IMR-90 (cell line): ENCODE measurements around the gene MEGF10. TPM values are rescaled to one million over a fixed set of nuclear protein-coding genes. Genes with fewer than 3 reads are reported as not detected.

Experiments used
- ATAC-seq: fragments of 200-7000 bp; cut with Tn5 transposase; 2 replicates; pipeline ENCODE4 v1.9.1; 2020; ENCODE audit warnings: low read depth, mild to moderate bottlenecking, moderate library complexity
- BruUV-seq: library from RNA; stranded (reverse); fragments of 400-500 nt; replicated peaks from 2 replicates; lab custom pipeline; 2021; lab: Mats Ljungman, UMichigan
- CTCF ChIA-PET: fragments of 300-600 bp; formaldehyde crosslinking; extraction: SDS; loops from one replicate; lab custom pipeline; 2021; ENCODE audit warnings: antibody characterized with exemption; lab: Yijun Ruan, JAX
- POLR2A ChIA-PET: fragments of 300-600 bp; sonication (Branson Sonifier 250); formaldehyde crosslinking; loops from one replicate; lab custom pipeline; 2022; ENCODE audit warnings: antibody characterized with exemption; ENCODE audit not compliant: unreplicated experiment; lab: Charles Lee
- DNase-seq: peaks from one replicate; pipeline ENCODE4 v3.0.0; 2013
- H2AFZ ChIP-seq: replicated peaks from 2 replicates; pipeline ENCODE3; 2013; ENCODE audit warnings: low read length, mild to moderate bottlenecking; ENCODE audit not compliant: poor library complexity
- H2AK5ac ChIP-seq: 2 replicates; pipeline ENCODE4 v1.6.1; 2013; ENCODE audit warnings: low read depth, low read length, inconsistent platforms
- H2AK9ac ChIP-seq: replicated peaks from 2 replicates; pipeline ENCODE3; 2013; ENCODE audit warnings: mild to moderate bottlenecking, low read depth, low read length, moderate library complexity; ENCODE audit not compliant: poor library complexity
- H2BK120ac ChIP-seq: 2 replicates; pipeline ENCODE4 v1.6.1; 2013; ENCODE audit warnings: low read depth, low read length, inconsistent platforms
- H2BK15ac ChIP-seq: 3 replicates; pipeline ENCODE4 v1.6.1; 2013; ENCODE audit warnings: low read depth, low read length, inconsistent platforms
- H2BK20ac ChIP-seq: 2 replicates; pipeline ENCODE4 v1.6.1; 2013; ENCODE audit warnings: low read depth, mild to moderate bottlenecking, inconsistent platforms, low read length, moderate library complexity
- H2BK5ac ChIP-seq: 2 replicates; pipeline ENCODE4 v1.6.1; 2013; ENCODE audit warnings: mild to moderate bottlenecking, low read depth, low read length, inconsistent platforms; ENCODE audit not compliant: poor library complexity, severe bottlenecking
- H3K14ac ChIP-seq: replicated peaks from 2 replicates; pipeline ENCODE4 v1.6.1; 2013; ENCODE audit warnings: low read depth, low read length, inconsistent platforms
- H3K18ac ChIP-seq: 2 replicates; pipeline ENCODE4 v1.6.1; 2013; ENCODE audit warnings: low read depth, low read length, control low read depth
- H3K23ac ChIP-seq: 2 replicates; pipeline ENCODE4 v1.6.1; 2013; ENCODE audit warnings: low read depth, low read length, inconsistent platforms
- H3K27ac ChIP-seq: 2 replicates; pipeline ENCODE4 v1.5.1; 2013; ENCODE audit warnings: mild to moderate bottlenecking, control low read depth, low read length; ENCODE audit not compliant: insufficient read depth
- H3K27me3 ChIP-seq: 2 replicates; pipeline ENCODE4 v1.6.1; 2013; ENCODE audit warnings: low read length; ENCODE audit not compliant: control insufficient read depth, insufficient read depth
- H3K36me3 ChIP-seq: 2 replicates; pipeline ENCODE4 v1.6.1; 2013; ENCODE audit warnings: low read length, mixed read lengths; ENCODE audit not compliant: control insufficient read depth, insufficient read depth
- H3K4ac ChIP-seq: 2 replicates; pipeline ENCODE4 v1.6.1; 2013; ENCODE audit warnings: low read depth, low read length, inconsistent platforms
- H3K4me1 ChIP-seq: 2 replicates; pipeline ENCODE4 v1.6.1; 2013; ENCODE audit warnings: low read length, mixed read lengths; ENCODE audit not compliant: control insufficient read depth, insufficient read depth
- H3K4me2 ChIP-seq: 2 replicates; pipeline ENCODE4 v1.6.1; 2013; ENCODE audit warnings: low read depth, mild to moderate bottlenecking, control low read depth, low read length, moderate library complexity
- H3K4me3 ChIP-seq: 2 replicates; pipeline ENCODE4 v1.5.1; 2013; ENCODE audit warnings: low read depth, mild to moderate bottlenecking, control low read depth, low read length, moderate library complexity; ENCODE audit not compliant: insufficient read depth
- H3K56ac ChIP-seq: 2 replicates; pipeline ENCODE4 v1.6.1; 2013; ENCODE audit warnings: low read length, inconsistent platforms; ENCODE audit not compliant: insufficient read depth; ENCODE audit errors: extremely low read depth
- H3K79me1 ChIP-seq, 2 experiments: 2 replicates each; pipeline ENCODE4 v1.6.1; 2013; ENCODE audit warnings: low read length in 2 of 2, inconsistent platforms in 1 of 2, low read depth in 1 of 2
- H3K9ac ChIP-seq: 2 replicates; pipeline ENCODE4 v1.6.1; 2013; ENCODE audit warnings: low read depth, low read length, control low read depth
- H3K9me1 ChIP-seq: 2 replicates; pipeline ENCODE4 v1.6.1; 2013; ENCODE audit warnings: low read length, inconsistent platforms; ENCODE audit not compliant: insufficient read depth
- H3K9me3 ChIP-seq: 2 replicates; pipeline ENCODE4 v1.6.1; 2013; ENCODE audit warnings: low read length; ENCODE audit not compliant: control insufficient read depth, insufficient read depth
- H4K20me1 ChIP-seq: 2 replicates; pipeline ENCODE4 v1.6.1; 2013; ENCODE audit warnings: low read length, inconsistent platforms; ENCODE audit not compliant: insufficient read depth
- H4K5ac ChIP-seq: 2 replicates; pipeline ENCODE4 v1.6.1; 2013; ENCODE audit warnings: mild to moderate bottlenecking, low read depth, low read length, control low read depth
- H4K8ac ChIP-seq, 2 experiments: 2 replicates each; pipeline ENCODE4 v1.6.1; 2013; ENCODE audit warnings: low read depth in 2 of 2, low read length in 2 of 2, control low read depth in 1 of 2, inconsistent platforms in 1 of 2
- H4K91ac ChIP-seq: 2 replicates; pipeline ENCODE4 v1.6.1; 2013; ENCODE audit warnings: low read depth, low read length, inconsistent platforms; ENCODE audit not compliant: insufficient read depth
- BHLHE40 ChIP-seq: fragments of 150-350 bp; IDR thresholded peaks from 2 replicates; pipeline ENCODE4 v1.6.1; 2016; ENCODE audit warnings: mild to moderate bottlenecking, low read depth, low read length
- CEBPB ChIP-seq: IDR thresholded peaks from 2 replicates; pipeline ENCODE4 v1.6.1; 2012; ENCODE audit warnings: low read depth, low read length, improper control_type of control experiment
- CHD1 ChIP-seq: IDR thresholded peaks from 2 replicates; pipeline ENCODE4 v1.6.1; 2012; ENCODE audit warnings: low read depth, low read length, improper control_type of control experiment
- FOS ChIP-seq: fragments of 150-350 bp; IDR thresholded peaks from 2 replicates; pipeline ENCODE4 v1.6.1; 2016; ENCODE audit warnings: low read depth, low read length
- MAFK ChIP-seq: IDR thresholded peaks from 2 replicates; pipeline ENCODE4 v1.6.1; 2012; ENCODE audit warnings: low read depth, low read length, improper control_type of control experiment
- MAZ ChIP-seq: IDR thresholded peaks from 2 replicates; pipeline ENCODE4 v1.6.1; 2012; ENCODE audit warnings: low read depth, mild to moderate bottlenecking, low read length, improper control_type of control experiment, moderate library complexity, borderline replicate concordance
- MXI1 ChIP-seq: IDR thresholded peaks from 2 replicates; pipeline ENCODE4 v1.6.1; 2012; ENCODE audit warnings: low read depth, mild to moderate bottlenecking, low read length, moderate library complexity, borderline replicate concordance
- NFE2L2 ChIP-seq: fragments of 150-350 bp; IDR thresholded peaks from 2 replicates; pipeline ENCODE4 v1.6.1; 2016; ENCODE audit warnings: low read depth, mild to moderate bottlenecking, low read length
- POLR2A ChIP-seq: IDR thresholded peaks from 2 replicates; pipeline ENCODE4 v1.6.1; 2012; ENCODE audit warnings: mild to moderate bottlenecking, low read depth, low read length
- RCOR1 ChIP-seq: IDR thresholded peaks from 2 replicates; pipeline ENCODE4 v1.6.1; 2012; ENCODE audit warnings: mild to moderate bottlenecking, low read length, improper control_type of control experiment; ENCODE audit not compliant: insufficient replicate concordance
- RFX5 ChIP-seq: IDR thresholded peaks from 2 replicates; pipeline ENCODE4 v1.8.0; 2012; ENCODE audit warnings: low read depth, mild to moderate bottlenecking, low read length, moderate library complexity
- WGBS, 2 experiments: methylation state at CpG; one replicate each; pipeline versions ENCODE4 v1.1.5 to v1.1.7; 2013; ENCODE audit warnings: missing lambda C conversion rate in 2 of 2; ENCODE audit not compliant: insufficient read length in 1 of 2; ENCODE audit errors: extremely low coverage in 2 of 2; 5-methylcytosine and 5-hydroxymethylcytosine counted together
- dilution Hi-C: fragments of 300-500 bp; cut with HindIII; formaldehyde crosslinking; loops from one replicate; pipeline ENCODE4 v1.14.3; 2018; ENCODE audit warnings: low sequenced_read_pairs; ENCODE audit not compliant: unreplicated experiment
- in situ Hi-C: fragments of 300-500 bp; cut with MboI; formaldehyde crosslinking; loops from 3 replicates; pipeline ENCODE4 v1.14.3; 2019; ENCODE audit warnings: low sequenced_read_pairs, inconsistent platforms, mixed read lengths
- intact Hi-C: fragments of 100-400 bp; cut with micrococcal nuclease; formaldehyde crosslinking; loops from 2 replicates; pipeline ENCODE4 v1.10.0; 2022
- polyA plus RNA-seq, 3 experiments: library from polyadenylated mRNA; depleted of rRNA; stranded (reverse); fragments of >200 nt; gene quantifications; 2 replicates each; pipeline ENCODE4 v1.2.3, GENCODE V29; 2012; ENCODE audit warnings: low replicate concordance in 1 of 3
- total RNA-seq: library from RNA; depleted of rRNA; stranded (reverse); fragments of >200 nt; gene quantifications from 2 replicates; pipeline ENCODE4 v1.2.3, GENCODE V29; 2012
- TF ChIP-seq, protein P1 (sequence below): fragments of 150-350 bp; IDR thresholded peaks from 2 replicates; pipeline ENCODE4 v1.6.1; 2017; ENCODE audit warnings: mild to moderate bottlenecking, antibody characterized with exemption, low read length, low read depth
- TF ChIP-seq, protein P2 (sequence below): conservative IDR thresholded peaks from 2 replicates; pipeline ENCODE4 v1.5.1; 2012; ENCODE audit warnings: mild to moderate bottlenecking, low read depth, low read length, improper control_type of control experiment

The MEGF10 gene
- total and polyA plus RNA-seq, 2 of the 4 experiments (the other 2 are of a cell fraction), result not detected

- TF ChIP-seq CHD1 (no peak), NFE2L2 (no peak)
Measured at GRCh38 chr5:127320032-127320965, 29.7 kb downstream of the MEGF10 start (continued).

DNA sequence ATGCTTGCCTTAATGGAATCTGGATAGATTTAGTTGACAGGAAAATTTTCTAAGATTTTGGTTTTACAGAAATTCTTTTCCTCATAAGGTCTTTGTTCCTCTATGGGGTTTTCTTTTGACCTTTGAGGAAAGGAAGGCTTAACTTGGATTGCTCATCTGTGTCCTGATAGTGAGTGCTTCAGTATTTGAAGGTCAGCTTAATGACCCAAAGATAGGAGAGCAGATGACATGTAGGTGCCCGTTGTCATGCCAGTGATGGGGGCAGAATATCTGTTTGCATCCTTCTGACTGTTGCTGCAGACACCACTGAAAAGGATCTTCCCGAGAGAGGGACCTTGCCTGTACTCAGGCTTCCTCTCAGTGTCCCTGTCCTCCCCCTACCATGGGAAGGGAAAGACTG lies 30.9 kb downstream of the MEGF10 start:
- Histone ChIP-seq H3K14ac (no peak overlapping the region), H2BK15ac (no peak overlapping the region), H2AK9ac (no peak overlapping the region), H3K23ac (no peak overlapping the region), H3K79me1 (no peaks in the 10 kb centered on the region), H3K9me1 (no peaks in the 10 kb centered on the region), H3K27me3 (peaks cover 9% of the 10 kb centered on the region; the same call in 1 of the 2 replicates), H4K5ac (no peak overlapping the region), H2AK5ac (no peak overlapping the region), H3K56ac (no peak overlapping the region), H4K91ac (no peak overlapping the region), H3K18ac (no peak overlapping the region), H2BK20ac (no peak overlapping the region), H3K36me3 (no peaks in the 10 kb centered on the region), H3K4me1 (no peaks in the 10 kb centered on the region), H2AFZ (no peak overlapping the region), H3K9ac (no peak overlapping the region), H3K27ac (no peak overlapping the region), H2BK120ac (no peak overlapping the region), H4K8ac (no peak overlapping the region), H3K4me3 (no peak overlapping the region), H3K9me3 (no peaks in the 10 kb centered on the region), H3K4ac (no peak overlapping the region), H3K4me2 (no peak overlapping the region), H4K20me1 (no peaks in the 10 kb centered on the region), H2BK5ac (no peak overlapping the region)
- no peak for DNase-seq
- ChIA-PET POLR2A (no interaction called here), CTCF (no interaction called here)
- no peak for TF ChIP-seq CEBPB
- TF ChIP-seq CHD1, result no peak
- TF ChIP-seq RFX5, result no peak
- no peak for TF ChIP-seq MXI1
- TF ChIP-seq, protein P1, sequence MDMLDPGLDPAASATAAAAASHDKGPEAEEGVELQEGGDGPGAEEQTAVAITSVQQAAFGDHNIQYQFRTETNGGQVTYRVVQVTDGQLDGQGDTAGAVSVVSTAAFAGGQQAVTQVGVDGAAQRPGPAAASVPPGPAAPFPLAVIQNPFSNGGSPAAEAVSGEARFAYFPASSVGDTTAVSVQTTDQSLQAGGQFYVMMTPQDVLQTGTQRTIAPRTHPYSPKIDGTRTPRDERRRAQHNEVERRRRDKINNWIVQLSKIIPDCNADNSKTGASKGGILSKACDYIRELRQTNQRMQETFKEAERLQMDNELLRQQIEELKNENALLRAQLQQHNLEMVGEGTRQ, result no peak
- TF ChIP-seq POLR2A, result no peak
- no peak for TF ChIP-seq MAZ
- no peak for TF ChIP-seq NFE2L2
- no peak for TF ChIP-seq FOS
- TF ChIP-seq RCOR1, result no peak
- TF ChIP-seq, protein P2, sequence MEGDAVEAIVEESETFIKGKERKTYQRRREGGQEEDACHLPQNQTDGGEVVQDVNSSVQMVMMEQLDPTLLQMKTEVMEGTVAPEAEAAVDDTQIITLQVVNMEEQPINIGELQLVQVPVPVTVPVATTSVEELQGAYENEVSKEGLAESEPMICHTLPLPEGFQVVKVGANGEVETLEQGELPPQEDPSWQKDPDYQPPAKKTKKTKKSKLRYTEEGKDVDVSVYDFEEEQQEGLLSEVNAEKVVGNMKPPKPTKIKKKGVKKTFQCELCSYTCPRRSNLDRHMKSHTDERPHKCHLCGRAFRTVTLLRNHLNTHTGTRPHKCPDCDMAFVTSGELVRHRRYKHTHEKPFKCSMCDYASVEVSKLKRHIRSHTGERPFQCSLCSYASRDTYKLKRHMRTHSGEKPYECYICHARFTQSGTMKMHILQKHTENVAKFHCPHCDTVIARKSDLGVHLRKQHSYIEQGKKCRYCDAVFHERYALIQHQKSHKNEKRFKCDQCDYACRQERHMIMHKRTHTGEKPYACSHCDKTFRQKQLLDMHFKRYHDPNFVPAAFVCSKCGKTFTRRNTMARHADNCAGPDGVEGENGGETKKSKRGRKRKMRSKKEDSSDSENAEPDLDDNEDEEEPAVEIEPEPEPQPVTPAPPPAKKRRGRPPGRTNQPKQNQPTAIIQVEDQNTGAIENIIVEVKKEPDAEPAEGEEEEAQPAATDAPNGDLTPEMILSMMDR, result no peak
- no peak for TF ChIP-seq MAFK
- TF ChIP-seq BHLHE40, result no peak
- ATAC-seq, result no peak
- intact Hi-C loops (no loop called here), dilution Hi-C loops (no loop called here), in situ Hi-C loops (loop anchor here (10.0 kb wide), 1 partner anchor 467 kb away; no protein-coding TSS in a partner anchor)
- WGBS, 2 experiments, result no CpG with 5 or more reads among the region's 2 CpGs
- BruUV-seq, result no TSS peak
